ENCODE measurements around the gene STIL. TPM values are rescaled to one million over a fixed set of nuclear protein-coding genes. Genes with fewer than 3 reads are reported as not detected.
A peak's percentile ranks its signal among the peaks of the same experiment; 100 is the strongest.

Gene STIL
- total and polyA plus RNA-seq, 8 donors, result 3.6 to 13.2 (median 8.3) TPM

- intact Hi-C loops (cut with DNase I), result no loop called here
- peak overlapping the region; percentile 49 to 65 for H3K27ac ChIP-seq
- peak in 1 of 4 donors; percentile 78 for DNase-seq
- peaks cover 40 to 67% of the 10 kb centered on the region in 2 donors for H3K27me3 ChIP-seq
- H3K36me3 ChIP-seq, result no peaks in the 10 kb centered on the region
- H3K9me3 ChIP-seq, result no peaks in the 10 kb centered on the region
- H3K4me3 ChIP-seq, result no peak overlapping the region
- TF ChIP-seq CTCF (IDR thresholded peaks at IDR 0.05), result no peak
- ATAC-seq, result peak; percentile 25
- peaks cover 0 to 30% of the 10 kb centered on the region in 2 donors for H3K4me1 ChIP-seq
Observed at GRCh38 chr1:47235241-47235681, 78.7 kb downstream of the STIL start.

- Histone ChIP-seq H3K4me1 (peaks cover 0 to 32% of the 10 kb centered on the region in 2 donors), H3K4me3 (no peak overlapping the region), H3K27me3 (peaks cover 61 to 87% of the 10 kb centered on the region in 2 donors), H3K27ac (no peak overlapping the region), H3K9me3 (no peaks in the 10 kb centered on the region), H3K36me3 (no peaks in the 10 kb centered on the region)
- no peak for DNase-seq
- no peak for ATAC-seq
- intact Hi-C loops (cut with DNase I), result no loop called here
- no peak for TF ChIP-seq CTCF (IDR thresholded peaks at IDR 0.05)
Observed at GRCh38 chr1:47233186-47233585, 80.8 kb downstream of the STIL start.

- intact Hi-C loops (cut with DNase I), result no loop called here
- DNase-seq (no peak), ATAC-seq (peak; percentile 33)
- no peak for TF ChIP-seq CTCF (IDR thresholded peaks at IDR 0.05)
- Histone ChIP-seq H3K4me3 (peak within 1 kb of the TSS; percentile 18 to 44), H3K27me3 (peaks cover 68 to 92% of the 10 kb centered on the region in 2 donors), H3K4me1 (peaks cover 0 to 32% of the 10 kb centered on the region in 2 donors), H3K36me3 (no peaks in the 10 kb centered on the region), H3K9me3 (no peaks in the 10 kb centered on the region), H3K27ac (peak within 1 kb of the TSS; percentile 70 to 79)
Observed at GRCh38 chr1:47232187-47232874, 81.6 kb downstream of the STIL start, which contains the start of gene TAL1. Gene TAL1, minus strand, starts transcription at chr1:47232225. Its CDS starts 6,337 bp downstream, at chr1:47225888.

- no peaks in the 10 kb centered on the region for H3K9me3 ChIP-seq
- peak overlapping the region; percentile 70 to 79 for H3K27ac ChIP-seq
- TF ChIP-seq CTCF (IDR thresholded peaks at IDR 0.05), result no peak
- H3K4me1 ChIP-seq, result peaks cover 0 to 38% of the 10 kb centered on the region in 2 donors
- peak overlapping the region; percentile 18 to 44 for H3K4me3 ChIP-seq
- no peaks in the 10 kb centered on the region for H3K36me3 ChIP-seq
- peak; percentile 39 for ATAC-seq
- intact Hi-C loops (cut with DNase I), result no loop called here
- peak in 2 of 4 donors; percentile 53 to 81 for DNase-seq
- H3K27me3 ChIP-seq, result peaks cover 76 to 96% of the 10 kb centered on the region in 2 donors
Observed at GRCh38 chr1:47231301-47232186, 82.4 kb downstream of the STIL start.
